ENCODE data around the gene ATG5. TPM values are rescaled to one million over a fixed set of nuclear protein-coding genes. Genes with fewer than 3 reads are reported as not detected.

The ATG5 gene
- total RNA-seq, 1 donor from 2014 or later, result 25.5 TPM

GRCh38 chr6:106134906-106135634 is 190.5 kb downstream of the ATG5 start:
- no peak for DNase-seq (ENCODE audit: low read depth)
- no peak for TF ChIP-seq CTCF (conservative IDR thresholded peaks at IDR 0.05; ENCODE audit: low read depth, low read length)
- no peak overlapping the region for H3K4me3 ChIP-seq (ENCODE audit: low read depth, low read length)

Other genes with a start within 250 kb of the ATG5 start
- 0.14 and 1.0 TPM in 2 replicates for gene PRDM1, start 239.4 kb downstream of the ATG5 start, total RNA-seq
- gene CRYBG1, start 35.0 kb upstream of the ATG5 start, total RNA-seq, result 6.5 and 10.3 TPM in 2 replicates

All from epithelial cell of proximal tubule (primary cell).